Measurements from ENCODE around the gene ENHO. TPM values are rescaled to one million over a fixed set of nuclear protein-coding genes. Genes with fewer than 3 reads are reported as not detected.
A peak's percentile ranks its signal among the peaks of the same experiment; 100 is the strongest.

The ENHO gene
- total RNA-seq, 6 donors from 2014 or later, result 0.40 to 1.4 (median 0.71) TPM; not detected in 3

- H3K27me3 ChIP-seq, result no peaks in the 10 kb centered on the region
- no peaks in the 10 kb centered on the region for H3K36me3 ChIP-seq
- H3K4me3 ChIP-seq, result no peak overlapping the region
- TF ChIP-seq CTCF (IDR thresholded peaks at IDR 0.05) (no peak), POLR2AphosphoS5 (IDR thresholded peaks at IDR 0.05) (no peak), POLR2A (IDR thresholded peaks at IDR 0.05) (no peak), EP300 (IDR thresholded peaks at IDR 0.05) (no peak)
- peaks cover 5 to 16% (median 7%) of the 10 kb centered on the region in 4 donors for H3K4me1 ChIP-seq
- no peak overlapping the region for H3K27ac ChIP-seq
- WGBS, 2 donors, result 92 to 96% methylated on average over 3 of the region's 3 CpGs
- ATAC-seq (ENCODE audit: low FRiP score in 2 of 2) (no peak), DNase-seq (no peak)
- no peaks in the 10 kb centered on the region for H3K9me3 ChIP-seq
Observed at GRCh38 chr9:34524349-34524748, 1.6 kb upstream of the ENHO start.

GRCh38 chr9:34522091-34522887, 501 bp downstream of the ENHO start:
- TF ChIP-seq CTCF (IDR thresholded peaks at IDR 0.05) (no peak), POLR2A (IDR thresholded peaks at IDR 0.05) (no peak), EP300 (IDR thresholded peaks at IDR 0.05) (no peak), POLR2AphosphoS5 (IDR thresholded peaks at IDR 0.05) (no peak)
- Histone ChIP-seq H3K27ac (peak overlapping the region in 1 of 4 donors; percentile 31), H3K9me3 (no peaks in the 10 kb centered on the region), H3K27me3 (no peaks in the 10 kb centered on the region), H3K36me3 (no peaks in the 10 kb centered on the region), H3K4me3 (peak overlapping the region; percentile 25 to 59 (median 48)), H3K4me1 (peaks cover 5 to 16% (median 7%) of the 10 kb centered on the region in 4 donors)
- DNase-seq (no peak), ATAC-seq (ENCODE audit: low FRiP score in 2 of 2) (no peak)
- 10 to 26% methylated on average over 26 to 27 of the region's 31 CpGs for WGBS, 2 donors

GRCh38 chr9:34521406-34522045, 1.3 kb downstream of the ENHO start:
- 99 to 100% methylated on average over 1 to 11 of the region's 11 CpGs for WGBS, 2 donors
- H3K27me3 ChIP-seq, result no peaks in the 10 kb centered on the region
- peaks cover 5 to 16% (median 7%) of the 10 kb centered on the region in 4 donors for H3K4me1 ChIP-seq
- peak overlapping the region in 1 of 4 donors; percentile 59 for H3K4me3 ChIP-seq
- ATAC-seq (ENCODE audit: low FRiP score in 2 of 2) (no peak), DNase-seq (no peak)
- no peaks in the 10 kb centered on the region for H3K9me3 ChIP-seq
- no peak overlapping the region for H3K27ac ChIP-seq
- TF ChIP-seq EP300 (IDR thresholded peaks at IDR 0.05) (no peak), POLR2A (IDR thresholded peaks at IDR 0.05) (no peak), CTCF (IDR thresholded peaks at IDR 0.05) (no peak), POLR2AphosphoS5 (IDR thresholded peaks at IDR 0.05) (no peak)
- no peaks in the 10 kb centered on the region for H3K36me3 ChIP-seq

- no peak for DNase-seq
- ATAC-seq (ENCODE audit: low FRiP score in 2 of 2), result no peak
- peaks cover 5 to 16% (median 7%) of the 10 kb centered on the region in 4 donors for H3K4me1 ChIP-seq
- H3K4me3 ChIP-seq, result no peak overlapping the region
- no peaks in the 10 kb centered on the region for H3K36me3 ChIP-seq
- WGBS, 2 donors, result 82 to 94% methylated on average over 2 to 6 of the region's 6 CpGs
- H3K27ac ChIP-seq, result no peak overlapping the region
- H3K27me3 ChIP-seq, result no peaks in the 10 kb centered on the region
- H3K9me3 ChIP-seq, result no peaks in the 10 kb centered on the region
- TF ChIP-seq POLR2A (IDR thresholded peaks at IDR 0.05) (no peak), CTCF (IDR thresholded peaks at IDR 0.05) (no peak), EP300 (IDR thresholded peaks at IDR 0.05) (no peak), POLR2AphosphoS5 (IDR thresholded peaks at IDR 0.05) (no peak)
Observed at GRCh38 chr9:34520505-34521385, 2.0 kb downstream of the ENHO start.

Measured in upper lobe of left lung (tissue), 6 donors.